GM12878 (cell line): ENCODE data around the gene YTHDF2. TPM values are rescaled to one million over a fixed set of nuclear protein-coding genes. Genes with fewer than 3 reads are reported as not detected.

Source experiments
- ATAC-seq: fragments of 200-7000 bp; cut with Tn5 transposase; 3 replicates; pipeline ENCODE4 v1.9.1; 2020; ENCODE audit warnings: mild to moderate bottlenecking, moderate library complexity
- BruUV-seq: library from RNA; stranded (reverse); fragments of 400-500 nt; replicated peaks from 2 replicates; lab custom pipeline; 2021; lab: Mats Ljungman, UMichigan
- CTCF ChIA-PET: fragments of 300-600 bp; sonication (Branson Sonifier 250); formaldehyde crosslinking; extraction: SDS; loops from one replicate; lab custom pipeline; 2021; ENCODE audit warnings: inconsistent platforms; lab: Yijun Ruan, JAX
- POLR2A ChIA-PET: fragments of 350-600 bp; formaldehyde crosslinking; extraction: SDS; loops from one replicate; lab custom pipeline; 2021; ENCODE audit warnings: inconsistent platforms; lab: Charles Lee
- RAD21 ChIA-PET: fragments of 300-600 bp; sonication (Branson Sonifier 250); formaldehyde crosslinking; loops from one replicate; lab custom pipeline; 2023; ENCODE audit warnings: antibody characterized with exemption; ENCODE audit not compliant: unreplicated experiment; lab: Charles Lee
- SMC1A ChIA-PET: fragments of 300-600 bp; sonication (Branson Sonifier 250); formaldehyde crosslinking; loops from one replicate; lab custom pipeline; 2023; ENCODE audit not compliant: unreplicated experiment, uncharacterized antibody; lab: Charles Lee
- DNase-seq: peaks from one replicate; pipeline ENCODE4 v3.0.0-alpha.2; 2011; ENCODE audit warnings: low read depth, low spot score
- FAIRE-seq: peaks from 3 replicates; lab custom pipeline; 2011; peaks lifted over from hg19 to GRCh38; lab: Jason Lieb, UNC
- H2AFZ ChIP-seq: 2 replicates; pipeline ENCODE4 v1.6.0; 2011; ENCODE audit warnings: low read depth, low read length, control low read depth; ENCODE audit not compliant: control insufficient read depth
- H3K27ac ChIP-seq: 2 replicates; pipeline ENCODE4 v1.5.1; 2011; ENCODE audit warnings: control low read depth; ENCODE audit not compliant: control insufficient read depth, insufficient read depth
- H3K27me3 ChIP-seq, 2 experiments: replicated peaks in 1 of 2; 2 replicates each; pipeline versions ENCODE4 v1.6.0 to v1.6.1; 2011; ENCODE audit warnings: low read length in 1 of 2; ENCODE audit not compliant: control insufficient read depth in 2 of 2, insufficient read depth in 2 of 2
- H3K36me3 ChIP-seq, 2 experiments: 2 replicates each; pipeline ENCODE4 v1.5.1; 2011; ENCODE audit warnings: low read length in 1 of 2; ENCODE audit not compliant: control insufficient read depth in 2 of 2, insufficient read depth in 2 of 2
- H3K4me1 ChIP-seq: 2 replicates; pipeline ENCODE4 v1.6.1; 2011; ENCODE audit warnings: mild to moderate bottlenecking, low read length, moderate library complexity, mixed read lengths; ENCODE audit not compliant: control insufficient read depth, insufficient read depth
- H3K4me2 ChIP-seq: 2 replicates; pipeline ENCODE4 v1.6.0; 2011; ENCODE audit warnings: control low read depth; ENCODE audit not compliant: control insufficient read depth, insufficient read depth
- H3K4me3 ChIP-seq: fragments of 200-600 bp; sonication (generic); 2 replicates; pipeline ENCODE4 v1.5.1; 2016
- H3K79me2 ChIP-seq: 2 replicates; pipeline ENCODE4 v1.6.0; 2011; ENCODE audit warnings: low read length; ENCODE audit not compliant: control insufficient read depth, insufficient read depth
- H3K9ac ChIP-seq: 2 replicates; pipeline ENCODE4 v1.8.0; 2011; ENCODE audit warnings: low read length, control low read depth, mixed read lengths; ENCODE audit not compliant: control insufficient read depth, insufficient read depth
- H3K9me3 ChIP-seq: replicated peaks from 3 replicates; pipeline ENCODE4 v1.5.1; 2011; ENCODE audit warnings: mild to moderate bottlenecking, low read length; ENCODE audit not compliant: control insufficient read depth, insufficient read depth
- H4K20me1 ChIP-seq: 2 replicates; pipeline ENCODE4 v1.6.0; 2011; ENCODE audit not compliant: control insufficient read depth, insufficient read depth
- EED ChIP-seq: sonication (generic); IDR thresholded peaks from 2 replicates; pipeline ENCODE4 v1.6.1; 2016; ENCODE audit warnings: antibody characterized with exemption, low read depth
- HCFC1 ChIP-seq: fragments of 150-350 bp; IDR thresholded peaks from 2 replicates; pipeline ENCODE4 v1.6.1; 2014; ENCODE audit warnings: low read length
- SMAD5 ChIP-seq: IDR thresholded peaks from 2 replicates; pipeline ENCODE4 v1.6.1; 2016; ENCODE audit warnings: antibody characterized with exemption, low read depth
- STAT1 ChIP-seq: fragments of 450-650 bp; conservative IDR thresholded peaks from 2 replicates; pipeline ENCODE4 v1.6.1; 2014; ENCODE audit warnings: antibody characterized with exemption, mild to moderate bottlenecking
- SUZ12 ChIP-seq: fragments of 200-600 bp; sonication (generic); IDR thresholded peaks from one replicate; pipeline ENCODE4 v1.6.1; 2018; ENCODE audit warnings: antibody characterized with exemption, mild to moderate bottlenecking; ENCODE audit not compliant: unreplicated experiment
- WGBS: methylation state at CpG from one replicate; pipeline ENCODE4 v1.1.6; 2016; ENCODE audit warnings: low lambda C conversion rate; ENCODE audit not compliant: insufficient replicate concordance, insufficient coverage; ENCODE audit errors: missing lambda C conversion rate; 5-methylcytosine and 5-hydroxymethylcytosine counted together
- in situ Hi-C: fragments of 300-500 bp; cut with MboI; formaldehyde crosslinking; loops from 9 replicates; pipeline ENCODE4 v1.14.3; 2018; ENCODE audit warnings: mixed read lengths
- intact Hi-C: fragments of 100-400 bp; cut with micrococcal nuclease; formaldehyde crosslinking; loops from one replicate; pipeline ENCODE4 v1.14.2; 2022; ENCODE audit not compliant: unreplicated experiment
- polyA plus RNA-seq, 11 experiments: library from polyadenylated mRNA; depleted of rRNA in 4 of 11; unstranded in 6 of 11; stranded (reverse) in 5 of 11; fragments of >200 nt; fragmentation: Nextera tagmentation in 4 of 11; fragmentation: Illumina TruSeq in 1 of 11; extraction: Ambion mirVana in 4 of 11; extraction: Trizol in 1 of 11; gene quantifications; 1 replicate in 1 of 11; 2 replicates in 10 of 11; pipeline versions ENCODE4 v1.2.1 to v1.2.3, GENCODE V29; 2011 to 2016; ENCODE audit warnings: inconsistent platforms in 2 of 11, missing spikeins in 2 of 11, low read depth in 1 of 11
- total RNA-seq, 4 experiments: library from RNA; depleted of rRNA in 3 of 4; stranded (reverse); fragments of >200 nt in 3 of 4; fragmentation: Illumina TruSeq in 1 of 4; extraction: Trizol in 1 of 4; gene quantifications; 2 replicates each; pipeline versions ENCODE4 v1.2.1 to v1.2.3, GENCODE V29; 2013 to 2021
- TF ChIP-seq, protein P1 (sequence below): fragments of 450-650 bp; formaldehyde crosslinking; IDR thresholded peaks from 2 replicates; pipeline ENCODE4 v1.4.0; 2022; ENCODE audit warnings: mild to moderate bottlenecking, moderate library complexity
- TF ChIP-seq, protein P2 (sequence below): IDR thresholded peaks from 2 replicates; pipeline ENCODE4 v1.6.1; 2012; ENCODE audit warnings: low read depth, low read length, improper control_type of control experiment
- TF ChIP-seq, protein P3 (sequence below): IDR thresholded peaks from 2 replicates; pipeline ENCODE4 v1.6.1; 2011; ENCODE audit warnings: borderline replicate concordance, low read depth, mild to moderate bottlenecking, moderate library complexity, mixed read lengths, low read length; ENCODE audit not compliant: insufficient read depth; ENCODE audit errors: extremely low read length

The YTHDF2 gene
- total and polyA plus RNA-seq, 10 of the 15 experiments (the other 5 are each of a cell fraction or from before 2014, with no cell fraction given): 42.4 to 121 (median 66.9) TPM

DNA sequence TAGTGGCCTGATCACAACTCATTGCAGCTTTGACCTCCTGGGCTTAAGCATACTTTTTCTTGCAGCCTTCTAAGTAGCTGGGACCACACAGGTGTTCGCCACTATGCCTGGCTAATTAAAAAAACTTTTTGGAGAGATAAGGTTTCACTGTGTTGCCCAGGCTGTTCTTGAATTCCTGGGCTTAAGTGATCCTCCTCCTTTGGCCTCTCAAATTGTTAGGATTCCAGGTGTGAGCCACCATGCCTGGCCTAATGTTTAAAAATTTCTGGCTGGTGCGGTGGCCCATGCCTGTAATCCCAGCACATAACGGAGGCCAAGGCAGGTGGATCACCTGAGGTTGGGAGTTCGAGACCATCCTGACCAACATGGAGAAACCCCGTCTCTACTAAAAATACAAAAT is 24.4 kb downstream of the YTHDF2 start (continued):
- TF ChIP-seq, protein P1, sequence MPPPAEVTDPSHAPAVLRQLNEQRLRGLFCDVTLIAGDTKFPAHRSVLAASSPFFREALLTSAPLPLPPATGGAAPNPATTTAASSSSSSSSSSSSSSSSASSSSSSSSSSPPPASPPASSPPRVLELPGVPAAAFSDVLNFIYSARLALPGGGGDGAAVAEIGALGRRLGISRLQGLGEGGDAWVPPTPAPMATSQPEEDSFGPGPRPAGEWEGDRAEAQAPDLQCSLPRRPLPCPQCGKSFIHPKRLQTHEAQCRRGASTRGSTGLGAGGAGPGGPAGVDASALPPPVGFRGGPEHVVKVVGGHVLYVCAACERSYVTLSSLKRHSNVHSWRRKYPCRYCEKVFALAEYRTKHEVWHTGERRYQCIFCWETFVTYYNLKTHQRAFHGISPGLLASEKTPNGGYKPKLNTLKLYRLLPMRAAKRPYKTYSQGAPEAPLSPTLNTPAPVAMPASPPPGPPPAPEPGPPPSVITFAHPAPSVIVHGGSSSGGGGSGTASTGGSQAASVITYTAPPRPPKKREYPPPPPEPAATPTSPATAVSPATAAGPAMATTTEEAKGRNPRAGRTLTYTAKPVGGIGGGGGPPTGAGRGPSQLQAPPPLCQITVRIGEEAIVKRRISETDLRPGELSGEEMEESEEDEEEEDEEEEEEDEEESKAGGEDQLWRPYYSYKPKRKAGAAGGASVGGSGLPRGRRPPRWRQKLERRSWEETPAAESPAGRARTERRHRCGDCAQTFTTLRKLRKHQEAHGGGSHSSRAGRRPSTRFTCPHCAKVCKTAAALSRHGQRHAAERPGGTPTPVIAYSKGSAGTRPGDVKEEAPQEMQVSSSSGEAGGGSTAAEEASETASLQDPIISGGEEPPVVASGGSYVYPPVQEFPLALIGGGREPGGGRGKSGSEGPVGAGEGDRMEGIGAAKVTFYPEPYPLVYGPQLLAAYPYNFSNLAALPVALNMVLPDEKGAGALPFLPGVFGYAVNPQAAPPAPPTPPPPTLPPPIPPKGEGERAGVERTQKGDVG (CRISPR knock-in tag): no peak
- TF ChIP-seq, protein P2, sequence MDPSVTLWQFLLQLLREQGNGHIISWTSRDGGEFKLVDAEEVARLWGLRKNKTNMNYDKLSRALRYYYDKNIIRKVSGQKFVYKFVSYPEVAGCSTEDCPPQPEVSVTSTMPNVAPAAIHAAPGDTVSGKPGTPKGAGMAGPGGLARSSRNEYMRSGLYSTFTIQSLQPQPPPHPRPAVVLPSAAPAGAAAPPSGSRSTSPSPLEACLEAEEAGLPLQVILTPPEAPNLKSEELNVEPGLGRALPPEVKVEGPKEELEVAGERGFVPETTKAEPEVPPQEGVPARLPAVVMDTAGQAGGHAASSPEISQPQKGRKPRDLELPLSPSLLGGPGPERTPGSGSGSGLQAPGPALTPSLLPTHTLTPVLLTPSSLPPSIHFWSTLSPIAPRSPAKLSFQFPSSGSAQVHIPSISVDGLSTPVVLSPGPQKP: no peak
- TF ChIP-seq SUZ12: no peak

DNA sequence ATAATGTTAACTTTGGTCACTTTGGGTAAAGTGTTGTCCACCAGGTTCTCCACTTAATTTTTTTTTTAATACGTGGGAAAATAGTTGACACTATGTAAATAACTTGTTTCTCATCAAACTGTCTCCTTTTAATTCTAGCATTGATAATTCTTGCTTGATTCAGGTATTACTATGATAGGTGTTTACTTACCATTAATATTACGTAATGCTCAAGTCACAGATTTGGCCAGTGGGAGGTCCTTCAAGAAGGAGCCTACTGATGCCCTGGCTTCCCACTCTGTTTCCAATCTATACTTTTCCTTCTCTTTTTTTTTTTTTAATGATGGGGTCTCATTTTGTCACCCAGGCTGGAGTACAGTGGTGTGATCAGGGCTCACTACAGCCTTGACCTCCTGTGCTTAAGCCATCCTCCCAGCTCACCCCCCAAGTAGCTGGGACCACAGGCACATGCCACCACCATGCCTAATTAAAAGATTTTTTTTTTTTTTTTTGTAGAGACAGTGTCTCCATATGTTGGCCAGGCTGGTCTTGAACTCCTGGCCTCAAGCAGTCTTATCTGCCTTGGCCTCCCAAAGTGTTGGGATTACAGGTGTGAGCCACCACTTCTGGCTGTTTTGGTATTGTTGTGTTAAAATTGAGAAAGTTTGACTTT is 29.9 kb downstream of the YTHDF2 start:
- intact Hi-C loops (no loop called here), in situ Hi-C loops (no loop called here)
- Histone ChIP-seq H3K27ac (no peak overlapping the region), H3K27me3 (no peaks in the 10 kb centered on the region), H3K9ac (no peak overlapping the region), H3K9me3 (no peaks in the 10 kb centered on the region), H3K4me1 (no peaks in the 10 kb centered on the region), H2AFZ (no peak overlapping the region), H3K79me2 (peaks cover 30% of the 10 kb centered on the region), H3K36me3 (peaks cover 2 to 20% of the 10 kb centered on the region in 2 experiments), H3K4me2 (no peak overlapping the region), H4K20me1 (peaks cover 4% of the 10 kb centered on the region; the same call in 1 of the 2 replicates), H3K4me3 (no peak overlapping the region)
- TF ChIP-seq STAT1: no peak
- no peak for TF ChIP-seq SMAD5
- TF ChIP-seq, protein P3, sequence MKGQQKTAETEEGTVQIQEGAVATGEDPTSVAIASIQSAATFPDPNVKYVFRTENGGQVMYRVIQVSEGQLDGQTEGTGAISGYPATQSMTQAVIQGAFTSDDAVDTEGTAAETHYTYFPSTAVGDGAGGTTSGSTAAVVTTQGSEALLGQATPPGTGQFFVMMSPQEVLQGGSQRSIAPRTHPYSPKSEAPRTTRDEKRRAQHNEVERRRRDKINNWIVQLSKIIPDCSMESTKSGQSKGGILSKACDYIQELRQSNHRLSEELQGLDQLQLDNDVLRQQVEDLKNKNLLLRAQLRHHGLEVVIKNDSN: no peak
- TF ChIP-seq HCFC1: no peak
- TF ChIP-seq EED: no peak
- ChIA-PET CTCF (no interaction called here), SMC1A (interaction anchor here (1.5 kb wide), 1 partner anchor 10 kb away, joined by 3 read pairs; no protein-coding TSS in a partner anchor), POLR2A (no interaction called here), RAD21 (no interaction called here)
- no peak for DNase-seq
- no TSS peak for BruUV-seq
- no peak for FAIRE-seq
- 94% methylated on average over 2 of the region's 2 CpGs for WGBS
- ATAC-seq: no peak
